ENCODE measurements around the gene SH2D2A.

SH2D2A gene

DNA sequence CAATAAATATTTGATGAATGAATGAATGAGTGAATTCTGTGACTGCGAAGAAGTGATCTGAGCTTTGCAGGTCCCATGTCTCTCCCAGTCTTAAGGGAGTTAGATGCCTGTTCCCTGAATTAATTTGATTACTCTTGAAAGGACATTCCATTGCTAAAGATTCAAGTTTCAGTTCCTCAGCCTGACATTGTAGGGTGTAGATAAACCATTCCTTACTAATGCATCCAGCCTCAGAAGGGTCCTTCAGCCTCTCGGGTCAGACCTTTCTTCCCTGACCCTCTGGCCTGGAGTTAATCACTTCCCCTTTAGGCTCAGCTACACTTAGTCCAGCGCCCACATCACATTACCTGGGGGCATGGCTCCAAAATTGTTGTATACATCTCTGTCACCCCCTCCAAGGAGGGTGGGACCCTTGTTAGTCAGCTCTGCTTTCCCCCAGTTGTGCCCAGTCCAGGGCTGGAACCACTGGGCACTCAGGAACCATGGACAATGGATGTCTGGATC lies 39.7 kb upstream of the SH2D2A start:
- TF ChIP-seq ZFX (IDR thresholded peaks at IDR 0.05; ENCODE audit: borderline replicate concordance): no peak
- TF ChIP-seq, protein P1, sequence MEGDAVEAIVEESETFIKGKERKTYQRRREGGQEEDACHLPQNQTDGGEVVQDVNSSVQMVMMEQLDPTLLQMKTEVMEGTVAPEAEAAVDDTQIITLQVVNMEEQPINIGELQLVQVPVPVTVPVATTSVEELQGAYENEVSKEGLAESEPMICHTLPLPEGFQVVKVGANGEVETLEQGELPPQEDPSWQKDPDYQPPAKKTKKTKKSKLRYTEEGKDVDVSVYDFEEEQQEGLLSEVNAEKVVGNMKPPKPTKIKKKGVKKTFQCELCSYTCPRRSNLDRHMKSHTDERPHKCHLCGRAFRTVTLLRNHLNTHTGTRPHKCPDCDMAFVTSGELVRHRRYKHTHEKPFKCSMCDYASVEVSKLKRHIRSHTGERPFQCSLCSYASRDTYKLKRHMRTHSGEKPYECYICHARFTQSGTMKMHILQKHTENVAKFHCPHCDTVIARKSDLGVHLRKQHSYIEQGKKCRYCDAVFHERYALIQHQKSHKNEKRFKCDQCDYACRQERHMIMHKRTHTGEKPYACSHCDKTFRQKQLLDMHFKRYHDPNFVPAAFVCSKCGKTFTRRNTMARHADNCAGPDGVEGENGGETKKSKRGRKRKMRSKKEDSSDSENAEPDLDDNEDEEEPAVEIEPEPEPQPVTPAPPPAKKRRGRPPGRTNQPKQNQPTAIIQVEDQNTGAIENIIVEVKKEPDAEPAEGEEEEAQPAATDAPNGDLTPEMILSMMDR (IDR thresholded peaks at IDR 0.05): no peak
- no peak overlapping the region for H3K27ac ChIP-seq

DNA sequence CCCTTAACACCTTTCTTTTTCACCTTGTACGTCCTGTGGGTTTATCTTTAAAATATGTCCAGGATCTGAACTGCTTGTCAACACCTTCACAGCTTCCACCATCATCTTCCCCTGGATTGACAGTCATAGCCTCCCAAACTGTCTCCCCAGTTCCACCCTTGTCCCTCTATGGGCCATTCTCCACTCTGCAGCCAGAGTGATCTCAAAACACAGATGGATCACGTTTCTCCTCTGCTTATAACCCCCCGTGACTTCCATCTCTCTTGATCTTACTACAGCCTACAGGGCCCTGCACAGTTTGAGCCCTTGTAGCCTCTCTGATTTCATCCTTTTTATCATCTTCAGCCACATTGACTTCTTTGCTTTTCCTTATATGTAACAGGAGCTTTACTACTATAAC lies 38.0 kb upstream of the SH2D2A start:
- no peak overlapping the region for H3K27ac ChIP-seq
- TF ChIP-seq, protein P1 (IDR thresholded peaks at IDR 0.05): no peak
- TF ChIP-seq ZFX (IDR thresholded peaks at IDR 0.05; ENCODE audit: borderline replicate concordance): no peak

DNA sequence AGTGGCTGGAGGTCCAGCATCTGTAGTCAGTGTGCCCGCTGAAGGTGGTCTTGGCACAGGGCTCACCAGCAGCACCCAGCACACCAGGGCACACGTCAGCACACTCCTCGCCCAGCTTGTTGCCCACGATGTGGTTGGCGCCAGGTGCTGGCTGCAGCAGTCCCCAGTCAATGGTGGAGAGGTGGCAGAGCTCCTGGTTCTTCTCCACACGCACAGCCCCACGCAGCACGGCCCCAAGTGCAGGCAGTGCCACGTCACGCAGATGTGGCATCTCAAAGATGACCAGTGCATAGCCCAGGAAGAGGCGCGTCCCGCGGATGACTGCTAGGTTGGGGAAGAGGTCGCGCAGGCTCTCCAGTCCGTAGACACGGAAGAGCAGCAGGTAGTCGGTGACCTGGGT lies 37.1 kb upstream of the SH2D2A start:
- TF ChIP-seq, protein P1 (IDR thresholded peaks at IDR 0.05): no peak
- TF ChIP-seq ZFX (IDR thresholded peaks at IDR 0.05; ENCODE audit: borderline replicate concordance): no peak
- no peak overlapping the region for H3K27ac ChIP-seq

DNA sequence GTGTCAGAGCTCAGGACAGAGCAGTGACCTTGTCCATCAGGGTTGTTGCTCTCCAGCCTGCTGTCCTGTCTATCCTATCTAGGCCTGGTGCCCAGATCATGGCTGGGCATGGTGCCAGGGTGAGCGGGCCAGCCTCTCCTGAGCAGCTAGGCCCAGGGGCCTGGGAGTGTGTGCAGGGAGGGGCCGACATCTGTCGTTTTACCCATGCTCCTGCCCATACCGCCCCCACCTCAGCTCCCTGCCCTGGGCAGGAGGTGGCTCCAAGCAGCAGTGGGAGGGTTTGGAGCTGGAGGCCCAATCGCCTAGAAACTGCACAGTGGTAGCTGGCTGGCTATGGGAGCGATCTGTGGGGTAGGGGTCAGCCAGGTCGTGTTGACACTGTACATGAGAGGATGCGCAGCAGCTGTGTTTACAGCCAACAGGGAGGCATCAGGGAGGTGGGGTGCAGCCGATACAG lies 35.8 kb upstream of the SH2D2A start:
- no peak for TF ChIP-seq ZFX (IDR thresholded peaks at IDR 0.05; ENCODE audit: borderline replicate concordance)
- TF ChIP-seq, protein P1 (IDR thresholded peaks at IDR 0.05): no peak

DNA sequence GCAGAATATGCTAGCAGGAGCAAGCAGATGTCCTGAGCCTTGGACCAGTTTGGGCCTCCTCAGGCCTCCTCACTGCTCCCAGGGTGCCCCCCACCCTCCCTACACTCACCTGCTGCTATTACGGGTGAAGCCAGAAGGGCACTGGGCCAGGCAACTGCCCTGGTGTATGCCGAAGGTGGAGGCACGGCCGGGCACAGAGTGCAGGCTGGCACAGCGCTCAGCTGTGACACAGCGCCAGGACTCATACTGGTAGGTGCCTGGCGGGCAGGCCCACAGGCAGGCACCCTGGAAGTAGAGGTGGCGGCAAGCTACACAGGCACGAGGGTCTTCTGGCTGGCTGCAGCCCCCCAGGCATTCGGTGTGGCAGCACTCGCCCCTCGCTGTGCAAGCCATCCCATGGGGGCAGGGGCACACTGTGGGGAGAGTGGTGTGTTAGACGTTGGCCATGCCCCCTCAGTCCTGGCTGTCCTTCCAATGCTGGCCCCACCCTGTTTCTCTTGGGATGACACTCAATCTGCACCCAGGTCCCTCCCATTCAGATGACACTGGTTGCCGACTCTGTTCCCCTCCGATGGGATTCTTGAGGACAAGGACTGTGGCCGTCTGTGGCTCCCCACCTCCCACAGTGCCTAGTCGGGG lies 35.2 kb upstream of the SH2D2A start:
- TF ChIP-seq, protein P1 (IDR thresholded peaks at IDR 0.05): no peak
- no peak for TF ChIP-seq ZFX (IDR thresholded peaks at IDR 0.05; ENCODE audit: borderline replicate concordance)
- H3K27ac ChIP-seq: no peak overlapping the region

More for the DNA sequence above, 35.8 kb upstream of the SH2D2A start:
- H3K27ac ChIP-seq: no peak overlapping the region

DNA sequence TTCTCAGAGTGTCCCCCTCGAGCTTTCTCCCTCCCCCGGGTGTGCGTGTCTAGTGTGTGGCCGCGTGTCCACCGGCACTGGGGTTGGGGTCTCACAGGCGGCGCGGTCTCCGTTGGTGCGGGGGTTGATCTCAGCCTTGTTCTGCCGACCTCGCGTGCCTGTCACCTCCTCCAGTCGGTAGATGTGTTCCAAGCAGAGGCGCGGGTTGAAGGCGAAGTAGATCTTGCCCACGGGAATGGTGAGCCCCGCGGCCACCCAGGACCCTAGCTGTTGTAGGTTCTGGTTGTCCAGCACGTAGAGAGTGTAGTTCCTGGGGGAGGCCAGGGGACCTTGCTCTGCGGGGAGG lies 32.5 kb upstream of the SH2D2A start:
- no peak overlapping the region for H3K27ac ChIP-seq
- TF ChIP-seq ZFX (IDR thresholded peaks at IDR 0.05; ENCODE audit: borderline replicate concordance): no peak
- TF ChIP-seq, protein P1 (IDR thresholded peaks at IDR 0.05): no peak; the same call in 1 of the 2 replicates

DNA sequence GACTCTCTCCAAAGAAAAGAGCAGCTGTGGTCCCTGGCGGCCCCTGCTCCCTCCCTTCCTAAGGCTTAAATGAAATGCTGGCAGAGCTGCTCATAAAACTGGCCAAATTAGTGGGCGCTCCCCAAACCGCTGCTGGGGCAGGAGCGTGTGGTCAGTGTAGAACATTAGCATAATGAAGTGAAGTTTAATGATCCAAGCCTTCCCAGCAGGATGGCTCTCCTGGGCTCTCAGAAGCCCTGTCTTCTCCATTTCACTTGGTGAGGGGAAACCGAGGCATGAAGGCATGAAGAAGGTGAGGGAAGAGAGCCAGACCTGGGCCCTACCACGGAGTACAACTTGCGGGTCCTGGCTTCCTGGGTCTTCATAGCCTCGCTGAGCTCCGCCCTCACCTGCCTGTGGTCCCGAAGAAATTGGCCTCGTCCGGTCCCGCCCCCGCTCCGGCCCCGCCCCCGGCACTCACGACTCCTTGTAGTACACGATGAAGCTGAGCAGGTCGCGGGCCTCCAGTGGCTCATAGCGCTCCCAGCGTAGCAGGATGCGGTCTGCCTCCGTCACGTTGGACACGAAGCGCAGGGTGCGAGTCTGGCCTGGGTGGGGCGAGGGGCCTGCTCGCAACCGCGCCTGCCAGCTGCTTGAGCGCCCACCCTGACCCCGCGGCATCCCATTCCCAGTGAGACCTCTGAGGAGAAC lies 32.0 kb upstream of the SH2D2A start:
- H3K27ac ChIP-seq: no peak overlapping the region
- no peak for TF ChIP-seq ZFX (IDR thresholded peaks at IDR 0.05; ENCODE audit: borderline replicate concordance)
- TF ChIP-seq, protein P1 (IDR thresholded peaks at IDR 0.05): peak; percentile 16; the same call in 1 of the 2 replicates
